ENCODE data around the gene GPN3.
A peak's percentile ranks its signal among the peaks of the same experiment; 100 is the strongest.

The GPN3 gene

GRCh38 chr12:110508071-110508586 is 40.1 kb upstream of the GPN3 start:
- WGBS, 2 donors (ENCODE audit: extremely low coverage in 2 of 2, insufficient read length in 2 of 2, insufficient replicate concordance in 1 of 2): no CpG with 5 or more reads among the region's 4 CpGs
- no peak for DNase-seq (ENCODE audit: low spot score)
- Histone ChIP-seq H3K4me3 (ENCODE audit: low read length in 2 of 2) (no peak overlapping the region), H3K4me2 (ENCODE audit: insufficient read depth, low read length, poor library complexity, severe bottlenecking) (no peak overlapping the region), H3K4ac (ENCODE audit: low read length) (no peak overlapping the region), H3K9ac (ENCODE audit: low read depth, low read length, poor library complexity) (no peak overlapping the region), H3K18ac (ENCODE audit: low read length) (no peak overlapping the region), H2BK15ac (ENCODE audit: low read length) (no peak overlapping the region), H3K36me3 (replicated peaks in 1 of 2; ENCODE audit: control insufficient read depth in 2 of 2, insufficient read depth in 2 of 2, low read length in 2 of 2) (no peaks in the 10 kb centered on the region), H4K91ac (ENCODE audit: low read depth, low read length, poor library complexity) (no peak overlapping the region), H3K14ac (ENCODE audit: low read length) (no peak overlapping the region), H2BK12ac (ENCODE audit: low read length) (no peak overlapping the region), H4K8ac (ENCODE audit: low read depth, low read length) (no peak overlapping the region), H3K79me1 (ENCODE audit: low read depth, low read length) (no peaks in the 10 kb centered on the region), H2AFZ (ENCODE audit: low read length) (no peak overlapping the region), H3K4me1 (ENCODE audit: control insufficient read depth in 2 of 2, insufficient read depth in 1 of 2, low read depth in 1 of 2, low read length in 2 of 2) (no peaks in the 10 kb centered on the region), H3K9me3 (replicated peaks in 1 of 2; ENCODE audit: control insufficient read depth in 2 of 2, insufficient read depth in 1 of 2, low read depth in 1 of 2, low read length in 2 of 2) (no peaks in the 10 kb centered on the region), H3K23ac (ENCODE audit: low read depth, low read length, poor library complexity) (no peak overlapping the region), H2BK120ac (ENCODE audit: low read depth, low read length) (no peak overlapping the region), H3K27ac (replicated peaks; ENCODE audit: low read length) (no peak overlapping the region), H2BK5ac (ENCODE audit: low read length) (no peak overlapping the region), H3K27me3 (ENCODE audit: control insufficient read depth in 3 of 3, insufficient read depth in 3 of 3, low read depth in 1 of 3, low read length in 3 of 3) (no peaks in the 10 kb centered on the region), H2AK5ac (ENCODE audit: low read depth, low read length) (no peak overlapping the region)

DNA sequence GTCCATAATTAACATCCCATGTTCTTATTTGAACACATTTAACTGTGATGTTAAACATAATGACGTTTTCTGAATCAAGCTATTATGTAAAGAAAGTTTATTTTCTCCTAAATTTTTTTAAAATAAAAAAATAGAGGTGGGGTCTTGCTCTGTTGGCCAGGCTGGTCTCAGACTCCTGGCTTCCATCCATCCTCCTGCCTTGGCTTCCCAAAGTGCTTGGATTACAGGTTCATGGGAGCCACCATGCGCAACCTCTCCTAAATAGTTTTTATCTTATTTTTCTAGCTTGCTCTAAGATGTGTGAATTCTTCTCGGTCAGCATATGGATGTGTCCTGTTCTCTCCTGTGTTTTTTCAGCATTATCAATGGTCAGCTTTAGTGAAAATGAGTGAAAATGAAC is 37.3 kb upstream of the GPN3 start:
- Histone ChIP-seq H3K14ac (ENCODE audit: low read length) (no peak overlapping the region), H3K4ac (ENCODE audit: low read length) (no peak overlapping the region), H3K9ac (ENCODE audit: low read depth, low read length, poor library complexity) (no peak overlapping the region), H2AK5ac (ENCODE audit: low read depth, low read length) (no peak overlapping the region), H3K9me3 (replicated peaks in 1 of 2; ENCODE audit: control insufficient read depth in 2 of 2, insufficient read depth in 1 of 2, low read depth in 1 of 2, low read length in 2 of 2) (peaks cover 3 to 4% of the 10 kb centered on the region in 2 donors), H3K27me3 (ENCODE audit: control insufficient read depth in 3 of 3, insufficient read depth in 3 of 3, low read depth in 1 of 3, low read length in 3 of 3) (no peaks in the 10 kb centered on the region), H3K4me3 (ENCODE audit: low read length in 2 of 2) (no peak overlapping the region), H3K4me2 (ENCODE audit: insufficient read depth, low read length, poor library complexity, severe bottlenecking) (no peak overlapping the region), H4K91ac (ENCODE audit: low read depth, low read length, poor library complexity) (no peak overlapping the region), H3K23ac (ENCODE audit: low read depth, low read length, poor library complexity) (no peak overlapping the region), H2BK120ac (ENCODE audit: low read depth, low read length) (no peak overlapping the region), H3K4me1 (ENCODE audit: control insufficient read depth in 2 of 2, insufficient read depth in 1 of 2, low read depth in 1 of 2, low read length in 2 of 2) (peaks cover 0 to 4% of the 10 kb centered on the region in 2 donors), H3K27ac (replicated peaks; ENCODE audit: low read length) (no peak overlapping the region), H3K36me3 (replicated peaks in 1 of 2; ENCODE audit: control insufficient read depth in 2 of 2, insufficient read depth in 2 of 2, low read length in 2 of 2) (no peaks in the 10 kb centered on the region), H4K8ac (ENCODE audit: low read depth, low read length) (no peak overlapping the region), H2BK12ac (ENCODE audit: low read length) (no peak overlapping the region), H2BK5ac (ENCODE audit: low read length) (no peak overlapping the region), H3K18ac (ENCODE audit: low read length) (no peak overlapping the region), H2BK15ac (ENCODE audit: low read length) (no peak overlapping the region), H3K79me1 (ENCODE audit: low read depth, low read length) (no peaks in the 10 kb centered on the region), H2AFZ (ENCODE audit: low read length) (no peak overlapping the region)
- DNase-seq (ENCODE audit: low spot score): no peak
- no CpG with 5 or more reads among the region's 3 CpGs for WGBS, 2 donors (ENCODE audit: extremely low coverage in 2 of 2, insufficient read length in 2 of 2, insufficient replicate concordance in 1 of 2)

DNA sequence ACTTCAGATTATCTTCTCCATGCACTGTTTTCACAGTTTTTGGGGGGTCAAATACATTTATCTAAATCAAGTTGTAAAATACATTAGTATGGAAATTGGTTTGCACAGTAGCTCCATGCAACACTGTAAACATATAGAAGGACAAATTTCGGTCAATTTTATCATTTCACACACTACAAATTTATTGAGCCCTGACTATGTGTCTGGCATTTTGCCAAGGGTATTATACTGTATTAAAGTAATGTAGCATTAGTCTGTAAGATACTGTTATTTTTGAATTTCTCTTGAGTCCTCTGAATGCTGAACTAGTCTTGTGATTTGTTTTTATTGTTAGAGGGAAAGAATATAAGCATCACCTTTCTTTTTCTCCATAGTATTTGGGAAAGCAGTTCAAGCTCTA is 35.4 kb upstream of the GPN3 start:
- no CpG with 5 or more reads among the region's 1 CpG for WGBS, 2 donors (ENCODE audit: extremely low coverage in 2 of 2, insufficient read length in 2 of 2, insufficient replicate concordance in 1 of 2)

GRCh38 chr12:110501752-110502738 is 34.0 kb upstream of the GPN3 start, which contains the start of the genes RAD9B and VPS29:
Gene RAD9B, plus strand, starts transcription at chr12:110502331. Its CDS starts 7 bp downstream, at chr12:110502338.
Gene VPS29, minus strand, starts transcription at chr12:110502111. Its CDS starts 60 bp downstream, at chr12:110502051.
- Histone ChIP-seq H2BK12ac (ENCODE audit: low read length) (no peak within 1 kb of the TSS), H2BK5ac (ENCODE audit: low read length) (no peak within 1 kb of the TSS), H3K79me1 (ENCODE audit: low read depth, low read length) (no peaks in the 10 kb centered on the region), H3K36me3 (replicated peaks in 1 of 2; ENCODE audit: control insufficient read depth in 2 of 2, insufficient read depth in 2 of 2, low read length in 2 of 2) (peaks cover 0 to 25% of the 10 kb centered on the region in 2 donors), H4K91ac (ENCODE audit: low read depth, low read length, poor library complexity) (no peak within 1 kb of the TSS), H4K8ac (ENCODE audit: low read depth, low read length) (peak within 1 kb of the TSS; percentile 53), H3K4ac (ENCODE audit: low read length) (no peak within 1 kb of the TSS), H3K14ac (ENCODE audit: low read length) (no peak within 1 kb of the TSS), H3K27me3 (ENCODE audit: control insufficient read depth in 3 of 3, insufficient read depth in 3 of 3, low read depth in 1 of 3, low read length in 3 of 3) (no peaks in the 10 kb centered on the region), H2AK5ac (ENCODE audit: low read depth, low read length) (peak within 1 kb of the TSS; percentile 24), H2AFZ (ENCODE audit: low read length) (peak within 1 kb of the TSS; percentile 86), H3K9me3 (replicated peaks in 1 of 2; ENCODE audit: control insufficient read depth in 2 of 2, insufficient read depth in 1 of 2, low read depth in 1 of 2, low read length in 2 of 2) (peaks cover 3 to 4% of the 10 kb centered on the region in 2 donors), H2BK15ac (ENCODE audit: low read length) (peak within 1 kb of the TSS; percentile 74), H2BK120ac (ENCODE audit: low read depth, low read length) (no peak within 1 kb of the TSS), H3K4me2 (ENCODE audit: insufficient read depth, low read length, poor library complexity, severe bottlenecking) (peak within 1 kb of the TSS; percentile 45), H3K23ac (ENCODE audit: low read depth, low read length, poor library complexity) (peak within 1 kb of the TSS; percentile 57), H3K18ac (ENCODE audit: low read length) (peak within 1 kb of the TSS; percentile 90), H3K4me3 (ENCODE audit: low read length in 2 of 2) (peak within 1 kb of the TSS; percentile 86 to 96), H3K4me1 (ENCODE audit: control insufficient read depth in 2 of 2, insufficient read depth in 1 of 2, low read depth in 1 of 2, low read length in 2 of 2) (peaks cover 0 to 4% of the 10 kb centered on the region in 2 donors), H3K27ac (replicated peaks; ENCODE audit: low read length) (no peak within 1 kb of the TSS), H3K9ac (ENCODE audit: low read depth, low read length, poor library complexity) (peak within 1 kb of the TSS; percentile 89)
- peak; percentile 94 for DNase-seq (ENCODE audit: low spot score)
- WGBS, 2 donors (ENCODE audit: extremely low coverage in 2 of 2, insufficient read length in 2 of 2, insufficient replicate concordance in 1 of 2): no CpG with 5 or more reads among the region's 61 CpGs

More for the DNA sequence above, 35.4 kb upstream of the GPN3 start:
- H2BK12ac ChIP-seq (ENCODE audit: low read length): no peak overlapping the region
- H3K9me3 ChIP-seq (replicated peaks in 1 of 2; ENCODE audit: control insufficient read depth in 2 of 2, insufficient read depth in 1 of 2, low read depth in 1 of 2, low read length in 2 of 2): peaks cover 3 to 4% of the 10 kb centered on the region in 2 donors
- no peak overlapping the region for H4K91ac ChIP-seq (ENCODE audit: low read depth, low read length, poor library complexity)
- H3K18ac ChIP-seq (ENCODE audit: low read length): no peak overlapping the region
- peaks cover 0 to 15% of the 10 kb centered on the region in 2 donors for H3K36me3 ChIP-seq (replicated peaks in 1 of 2; ENCODE audit: control insufficient read depth in 2 of 2, insufficient read depth in 2 of 2, low read length in 2 of 2)
- H4K8ac ChIP-seq (ENCODE audit: low read depth, low read length): no peak overlapping the region
- no peak overlapping the region for H3K4me3 ChIP-seq (ENCODE audit: low read length in 2 of 2)
- H2AK5ac ChIP-seq (ENCODE audit: low read depth, low read length): no peak overlapping the region
- no peak overlapping the region for H2BK15ac ChIP-seq (ENCODE audit: low read length)
- no peak overlapping the region for H2BK120ac ChIP-seq (ENCODE audit: low read depth, low read length)
- H3K79me1 ChIP-seq (ENCODE audit: low read depth, low read length): no peaks in the 10 kb centered on the region
- no peak overlapping the region for H3K27ac ChIP-seq (replicated peaks; ENCODE audit: low read length)
- H2BK5ac ChIP-seq (ENCODE audit: low read length): no peak overlapping the region
- H3K4me1 ChIP-seq (ENCODE audit: control insufficient read depth in 2 of 2, insufficient read depth in 1 of 2, low read depth in 1 of 2, low read length in 2 of 2): peaks cover 0 to 4% of the 10 kb centered on the region in 2 donors
- H3K9ac ChIP-seq (ENCODE audit: low read depth, low read length, poor library complexity): no peak overlapping the region
- no peak overlapping the region for H2AFZ ChIP-seq (ENCODE audit: low read length)
- DNase-seq (ENCODE audit: low spot score): no peak
- no peak overlapping the region for H3K14ac ChIP-seq (ENCODE audit: low read length)
- no peak overlapping the region for H3K4me2 ChIP-seq (ENCODE audit: insufficient read depth, low read length, poor library complexity, severe bottlenecking)
- H3K27me3 ChIP-seq (ENCODE audit: control insufficient read depth in 3 of 3, insufficient read depth in 3 of 3, low read depth in 1 of 3, low read length in 3 of 3): no peaks in the 10 kb centered on the region
- no peak overlapping the region for H3K4ac ChIP-seq (ENCODE audit: low read length)
- H3K23ac ChIP-seq (ENCODE audit: low read depth, low read length, poor library complexity): no peak overlapping the region
